Stimulated activated CD4-positive, alpha-beta T cell treated with anti-CD3 and anti-CD28 coated beads, Interleukin-15, amount 100 ng/mL, for 1 hour (primary cell): Measurements from ENCODE around the gene TACC2.
"Not testable (repeated sequence)": the region's sequence is repeated elsewhere in the genome, so short reads cannot be mapped to it uniquely, and the experiment has no call there.

Experiments
- DNase-seq, 2 donors: peaks; one replicate each; pipeline ENCODE4 v3.0.0-alpha.2; 2020; ENCODE audit warnings: low read depth in 1 of 2, low spot score in 1 of 2

The TACC2 gene

DNA sequence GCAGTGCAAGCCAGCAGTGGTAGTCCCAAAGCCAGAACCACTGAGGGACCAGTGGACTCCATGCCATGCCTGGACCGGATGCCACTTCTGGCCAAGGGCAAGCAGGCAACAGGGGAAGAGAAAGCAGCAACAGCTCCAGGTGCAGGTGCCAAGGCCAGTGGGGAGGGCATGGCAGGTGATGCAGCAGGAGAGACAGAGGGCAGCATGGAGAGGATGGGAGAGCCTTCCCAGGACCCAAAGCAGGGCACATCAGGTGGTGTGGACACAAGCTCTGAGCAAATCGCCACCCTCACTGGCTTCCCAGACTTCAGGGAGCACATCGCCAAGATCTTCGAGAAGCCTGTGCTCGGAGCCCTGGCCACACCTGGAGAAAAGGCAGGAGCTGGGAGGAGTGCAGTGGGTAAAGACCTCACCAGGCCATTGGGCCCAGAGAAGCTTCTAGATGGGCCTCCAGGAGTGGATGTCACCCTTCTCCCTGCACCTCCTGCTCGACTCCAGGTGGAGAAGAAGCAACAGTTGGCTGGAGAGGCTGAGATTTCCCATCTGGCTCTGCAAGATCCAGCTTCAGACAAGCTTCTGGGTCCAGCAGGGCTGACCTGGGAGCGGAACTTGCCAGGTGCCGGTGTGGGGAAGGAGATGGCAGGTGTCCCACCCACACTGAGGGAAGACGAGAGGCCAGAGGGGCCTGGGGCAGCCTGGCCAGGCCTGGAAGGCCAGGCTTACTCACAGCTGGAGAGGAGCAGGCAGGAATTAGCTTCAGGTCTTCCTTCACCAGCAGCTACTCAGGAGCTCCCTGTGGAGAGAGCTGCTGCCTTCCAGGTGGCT is 97.7 kb downstream of the TACC2 start:
- no peak for DNase-seq

DNA sequence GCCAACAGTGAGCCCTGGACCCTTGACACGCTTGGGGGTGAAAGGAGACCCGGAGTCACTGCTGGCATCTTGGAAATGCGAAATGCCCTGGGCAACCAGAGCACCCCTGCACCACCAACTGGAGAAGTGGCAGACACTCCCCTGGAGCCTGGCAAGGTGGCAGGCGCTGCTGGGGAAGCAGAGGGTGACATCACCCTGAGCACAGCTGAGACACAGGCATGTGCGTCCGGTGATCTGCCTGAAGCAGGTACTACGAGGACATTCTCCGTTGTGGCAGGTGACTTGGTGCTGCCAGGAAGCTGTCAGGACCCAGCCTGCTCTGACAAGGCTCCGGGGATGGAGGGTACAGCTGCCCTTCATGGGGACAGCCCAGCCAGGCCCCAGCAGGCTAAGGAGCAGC is 98.5 kb downstream of the TACC2 start:
- no peak for DNase-seq

DNA sequence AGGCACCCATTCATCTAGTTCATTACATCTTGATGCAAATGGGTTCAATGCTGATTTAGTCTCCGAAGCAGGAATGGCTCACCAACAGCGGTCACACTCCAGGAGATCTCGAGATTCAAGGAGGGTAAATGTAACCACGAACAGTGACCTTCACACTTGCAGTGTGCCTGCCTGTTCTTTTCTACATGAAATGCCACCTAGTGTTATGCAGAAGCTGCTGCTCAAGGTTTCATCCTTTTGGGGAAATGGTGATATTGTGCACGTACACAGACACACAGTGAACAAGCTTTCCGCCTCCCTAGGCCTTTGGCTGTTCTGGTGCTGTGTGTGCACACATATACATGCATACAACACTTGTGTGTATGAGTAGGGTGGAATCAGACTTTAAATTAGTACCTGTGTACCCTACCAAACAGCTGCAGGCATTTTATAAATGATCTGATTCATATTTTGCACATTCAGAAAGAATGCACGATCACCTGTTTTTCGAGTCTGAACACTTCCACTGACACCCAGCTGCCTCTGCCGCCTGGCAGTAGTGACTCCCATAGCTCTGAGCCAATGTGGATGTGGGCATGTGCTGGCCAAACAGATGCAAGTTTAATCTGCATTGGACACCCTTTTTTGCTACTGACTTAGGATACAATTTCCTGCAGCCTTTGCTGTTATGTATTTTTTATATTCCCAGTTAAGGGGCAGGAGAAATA is 100.5 kb downstream of the TACC2 start:
- no peak for DNase-seq

DNA sequence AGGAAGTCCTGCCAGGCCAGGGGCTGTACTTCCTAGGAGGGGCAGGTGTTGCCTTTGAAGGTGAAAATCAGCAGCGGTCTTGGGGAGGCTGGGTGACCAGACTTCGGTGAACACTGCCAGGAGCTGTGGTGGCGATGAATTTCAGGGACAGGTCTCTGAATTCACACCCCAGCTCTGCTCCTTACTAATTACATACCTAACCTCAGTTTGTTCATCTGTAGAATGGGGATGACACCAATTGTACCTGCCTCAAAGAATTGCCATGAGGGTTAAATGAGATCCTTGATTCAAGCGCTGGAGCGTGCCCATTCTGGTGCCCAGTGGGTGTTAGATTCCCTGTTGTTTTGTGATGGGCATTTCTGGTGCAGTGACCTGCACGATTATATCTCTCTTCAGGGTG is 102.8 kb downstream of the TACC2 start:
- DNase-seq: no peak

GRCh38 chr10:122093076-122093475 is 104.1 kb downstream of the TACC2 start:
- DNase-seq: no peak

- DNase-seq: not testable (repeated sequence)
These were observed 107.2 kb downstream of the TACC2 start for GRCh38 chr10:122096181-122096580.

- DNase-seq: no peak
These were observed 107.7 kb downstream of the TACC2 start for GRCh38 chr10:122096705-122097104.

- no peak for DNase-seq
These were observed 109.0 kb downstream of the TACC2 start for GRCh38 chr10:122097935-122098334.

DNA sequence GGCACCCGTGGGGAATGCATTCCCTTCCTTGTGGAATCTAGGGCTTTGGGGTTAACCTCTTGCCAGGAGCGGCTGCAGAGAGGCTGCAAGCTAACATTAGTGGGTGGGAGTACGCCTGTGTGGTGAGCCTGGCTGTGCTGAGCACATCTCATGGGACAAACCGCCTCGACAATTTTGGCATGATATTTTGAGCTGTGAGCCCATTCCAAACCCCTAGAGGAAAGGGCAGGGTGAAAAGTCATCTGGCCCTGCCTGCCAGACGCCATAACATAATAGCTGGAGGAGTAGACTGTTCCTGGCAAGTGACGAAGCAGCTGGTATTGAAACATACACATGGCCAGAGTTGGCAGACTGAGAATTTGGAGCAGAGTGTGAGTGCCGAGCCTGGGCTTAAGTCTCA is 110.0 kb downstream of the TACC2 start:
- DNase-seq: no peak

DNA sequence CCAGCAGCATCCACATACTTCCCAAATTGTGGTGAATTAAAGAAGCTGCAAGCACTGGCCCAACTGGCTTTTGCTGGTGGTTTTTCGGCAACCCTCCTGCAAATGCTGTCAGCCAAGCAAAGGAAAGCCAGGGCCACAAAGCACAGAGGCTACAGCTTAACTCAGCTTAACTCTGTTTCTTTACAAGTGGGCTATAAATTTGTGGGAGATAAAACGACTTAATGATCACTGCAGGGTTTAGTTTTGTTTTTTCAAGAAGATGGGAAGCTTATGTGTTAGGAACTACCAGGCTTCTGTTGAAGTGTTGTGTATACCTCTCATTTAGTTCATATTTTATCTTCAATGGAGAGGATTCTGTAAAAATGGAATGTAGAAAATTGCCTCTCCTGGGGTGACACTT is 110.6 kb downstream of the TACC2 start:
- DNase-seq: no peak

DNA sequence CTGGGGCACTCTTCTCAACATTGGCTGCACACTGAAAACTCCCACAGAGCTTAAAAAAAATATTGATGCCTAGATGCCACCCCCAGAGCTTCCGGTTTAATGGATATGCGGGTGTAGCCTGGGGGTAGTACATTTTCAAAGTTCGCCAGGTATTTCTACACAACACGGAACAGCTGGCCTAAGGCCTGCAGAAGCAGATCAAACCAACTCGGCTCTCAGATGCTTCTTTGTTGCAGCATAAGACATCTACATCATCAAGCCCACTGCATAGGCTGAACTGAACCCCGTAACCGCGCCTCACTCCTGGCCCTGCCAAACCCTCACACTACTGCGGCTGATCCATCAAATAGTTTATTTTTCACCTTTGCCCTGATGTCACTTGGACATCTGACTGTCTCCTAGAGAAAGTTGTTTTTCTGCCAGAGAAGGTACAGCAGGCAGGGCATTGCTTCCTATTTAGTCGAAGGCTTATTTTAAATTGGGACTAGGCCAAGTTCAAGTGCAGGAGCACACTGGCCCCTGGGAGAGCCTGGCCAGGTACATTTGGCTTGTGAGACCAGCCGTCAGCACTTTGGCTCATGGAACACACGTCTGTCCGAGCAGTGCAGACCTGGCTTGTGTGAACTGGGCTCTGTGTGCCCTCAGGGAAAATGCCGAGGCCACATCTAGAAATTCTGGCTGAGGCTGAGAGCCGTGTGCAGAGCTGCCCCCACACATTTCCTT is 113.3 kb downstream of the TACC2 start:
- no peak for DNase-seq

GRCh38 chr10:122102869-122103525 is 114.0 kb downstream of the TACC2 start:
- no peak for DNase-seq

- DNase-seq: no peak
These were observed 114.6 kb downstream of the TACC2 start for GRCh38 chr10:122103592-122103991.

DNA sequence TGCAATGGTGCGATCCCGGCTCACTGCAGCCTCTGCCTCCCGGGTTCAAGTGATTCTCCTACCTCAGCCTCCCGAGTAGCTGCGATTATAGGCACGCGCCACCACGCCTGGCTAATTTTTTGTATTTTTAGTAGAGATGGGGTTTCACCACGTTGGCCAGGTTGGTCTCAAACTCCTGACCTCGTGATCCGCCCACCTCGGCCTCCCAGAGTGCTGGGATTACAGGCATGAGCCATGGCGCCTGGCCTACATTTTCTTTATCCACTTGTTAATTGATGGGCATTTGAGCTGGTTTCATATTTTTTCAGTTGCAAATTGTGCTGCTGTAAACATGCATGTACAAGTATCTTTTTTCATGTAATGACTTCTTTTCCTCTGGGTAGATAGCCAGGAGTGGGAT is 119.8 kb downstream of the TACC2 start:
- DNase-seq: not testable (repeated sequence)

- DNase-seq: no peak
These were observed 123.2 kb downstream of the TACC2 start for GRCh38 chr10:122112021-122112616.

- no peak for DNase-seq
These were observed 123.7 kb downstream of the TACC2 start for GRCh38 chr10:122112625-122113160.

- no peak for DNase-seq
These were observed 124.4 kb downstream of the TACC2 start for GRCh38 chr10:122113161-122113944.

- no peak for DNase-seq
These were observed 125.2 kb downstream of the TACC2 start for GRCh38 chr10:122113945-122114747.

GRCh38 chr10:122115874-122116273 is 126.9 kb downstream of the TACC2 start:
- DNase-seq: no peak
